B cell (primary cell): Measurements from ENCODE around the gene ANK2. TPM values are rescaled to one million over a fixed set of nuclear protein-coding genes. Genes with fewer than 3 reads are reported as not detected.

Experiments
- ATAC-seq: fragments of 200-7000 bp; cut with Tn5 transposase; one replicate; pipeline ENCODE4 v1.10.0; 2021; ENCODE audit warnings: low read depth, mild to moderate bottlenecking, moderate number of reproducible peaks, moderate library complexity
- CTCF ChIA-PET: fragments of 350-600 bp; sonication (Branson Sonifier 250); formaldehyde crosslinking; loops from one replicate; lab custom pipeline; 2021; ENCODE audit warnings: antibody characterized with exemption, inconsistent platforms; lab: Charles Lee
- POLR2A ChIA-PET: fragments of 350-600 bp; sonication (Branson Sonifier 250); formaldehyde crosslinking; loops from one replicate; lab custom pipeline; 2021; ENCODE audit warnings: antibody characterized with exemption; lab: Charles Lee
- DNase-seq: peaks from one replicate; pipeline ENCODE4 v3.0.0; 2013
- H2AFZ ChIP-seq: 2 replicates; pipeline ENCODE4 v1.6.1; 2012; ENCODE audit warnings: mild to moderate bottlenecking, low read depth, low read length; ENCODE audit not compliant: insufficient read depth, poor library complexity, severe bottlenecking
- H3K27ac ChIP-seq, 2 donors: 1 replicate in 1 of 2; 2 replicates in 1 of 2; pipeline ENCODE4 v1.5.1; 2012 to 2013; ENCODE audit warnings: low read length in 2 of 2, mild to moderate bottlenecking in 2 of 2, moderate library complexity in 1 of 2
- H3K27me3 ChIP-seq, 4 experiments: fragments of 200-600 bp in 1 of 4; sonication (generic) in 1 of 4; replicated peaks in 1 of 4; 1 replicate in 2 of 4; 2 replicates in 2 of 4; pipeline versions ENCODE4 v1.6.1 to v1.7.0; 2013 to 2016; ENCODE audit warnings: low read length in 3 of 4, mild to moderate bottlenecking in 2 of 4, mixed read lengths in 1 of 4, moderate library complexity in 1 of 4; ENCODE audit not compliant: insufficient read depth in 4 of 4, control insufficient read depth in 3 of 4; ENCODE audit errors: control extremely low read depth in 1 of 4
- H3K36me3 ChIP-seq, 2 experiments: replicated peaks in 1 of 2; 1 replicate in 1 of 2; 2 replicates in 1 of 2; pipeline versions ENCODE4 v1.6.1 to v1.7.1; 2013; ENCODE audit warnings: low read length in 1 of 2; ENCODE audit not compliant: insufficient read depth in 2 of 2, control insufficient read depth in 1 of 2; ENCODE audit errors: control extremely low read depth in 1 of 2, extremely low read depth in 1 of 2
- H3K4me1 ChIP-seq, 2 donors: fragments of 200-600 bp in 1 of 2; sonication (generic) in 1 of 2; 1 replicate in 1 of 2; 2 replicates in 1 of 2; pipeline versions ENCODE4 v1.5.1 to v1.6.1; 2013 to 2017; ENCODE audit warnings: low read length in 2 of 2; ENCODE audit not compliant: control insufficient read depth in 2 of 2, insufficient read depth in 2 of 2
- H3K4me2 ChIP-seq: replicated peaks from 2 replicates; pipeline ENCODE3; 2012; ENCODE audit warnings: mild to moderate bottlenecking, low read depth, low read length; ENCODE audit not compliant: poor library complexity, severe bottlenecking
- H3K4me3 ChIP-seq, 5 experiments: fragments of 200-600 bp in 1 of 5; sonication (generic) in 1 of 5; 1 replicate in 3 of 5; 2 replicates in 2 of 5; pipeline versions ENCODE4 v1.5.1 to v1.7.0; 2011 to 2016; ENCODE audit warnings: low read length in 4 of 5, mild to moderate bottlenecking in 4 of 5, low read depth in 2 of 5, control low read depth in 1 of 5, moderate library complexity in 1 of 5; ENCODE audit not compliant: insufficient read depth in 1 of 5; ENCODE audit errors: control extremely low read depth in 1 of 5, extremely low read depth in 1 of 5
- H3K79me2 ChIP-seq: fragments of 200-600 bp; sonication (generic); one replicate; pipeline ENCODE4 v1.6.0; 2016; ENCODE audit warnings: low read length; ENCODE audit not compliant: control insufficient read depth, insufficient read depth
- H3K9ac ChIP-seq: fragments of 200-600 bp; sonication (generic); 2 replicates; pipeline ENCODE4 v1.6.1; 2017; ENCODE audit warnings: mild to moderate bottlenecking, low read length, moderate library complexity
- H3K9me3 ChIP-seq, 3 donors: one replicate each; pipeline versions ENCODE4 v1.6.1 to v1.7.1; 2013; ENCODE audit warnings: low read length in 2 of 3; ENCODE audit not compliant: control insufficient read depth in 2 of 3, insufficient read depth in 1 of 3; ENCODE audit errors: control extremely low read depth in 1 of 3
- H4K20me1 ChIP-seq: 2 replicates; pipeline ENCODE4 v1.6.0; 2012; ENCODE audit warnings: mild to moderate bottlenecking, low read length; ENCODE audit not compliant: insufficient read depth, control insufficient read depth, poor library complexity, severe bottlenecking
- H3K27ac Mint-ChIP-seq: one replicate; pipeline ENCODE4 v1.8.0; 2021; ENCODE audit warnings: mixed read lengths
- H3K27me3 Mint-ChIP-seq: one replicate; pipeline ENCODE4 v1.8.0; 2021; ENCODE audit warnings: mixed read lengths
- H3K4me1 Mint-ChIP-seq: one replicate; pipeline ENCODE4 v1.8.0; 2021; ENCODE audit warnings: mixed read lengths
- H3K4me3 Mint-ChIP-seq: one replicate; pipeline ENCODE4 v1.8.0; 2021; ENCODE audit warnings: mixed read lengths
- H3K9me3 Mint-ChIP-seq: one replicate; pipeline ENCODE4 v1.8.0; 2022; ENCODE audit warnings: mixed read lengths; ENCODE audit not compliant: insufficient read depth
- CTCF ChIP-seq: fragments of 200-600 bp; IDR thresholded peaks from one replicate; pipeline ENCODE4 v1.8.0; 2022; ENCODE audit warnings: antibody characterized with exemption, mild to moderate bottlenecking
- EZH2 ChIP-seq: IDR thresholded peaks from 2 replicates; pipeline ENCODE4 v1.6.1; 2012; ENCODE audit warnings: borderline replicate concordance, low read depth, mild to moderate bottlenecking, moderate library complexity, low read length; ENCODE audit not compliant: insufficient read depth, poor library complexity, severe bottlenecking
- WGBS: methylation state at CpG from one replicate; pipeline ENCODE4 v1.1.5; 2013; ENCODE audit warnings: missing lambda C conversion rate; ENCODE audit not compliant: insufficient coverage; 5-methylcytosine and 5-hydroxymethylcytosine counted together
- intact Hi-C: fragments of 100-400 bp; cut with micrococcal nuclease; formaldehyde crosslinking; loops from one replicate; pipeline ENCODE4 v1.10.0; 2022
- polyA plus RNA-seq: library from polyadenylated mRNA; depleted of rRNA; stranded (reverse); fragments of >200 nt; gene quantifications from 2 replicates; pipeline ENCODE4 v1.2.3, GENCODE V29; 2012
- total RNA-seq, 2 donors: library from RNA; stranded (reverse); fragments of 120-200 nt in 1 of 2; gene quantifications; 1 replicate in 1 of 2; 2 replicates in 1 of 2; pipeline versions ENCODE4 v1.2.3 to v1.2.4, GENCODE V29; 2013 to 2022

ANK2 gene
- total and polyA plus RNA-seq, 2 donors (not counting 1 experiment from before 2014, with no cell fraction given), result 0.16 to 3.6 TPM

- DNase-seq (no peak), ATAC-seq (no peak)
- Mint-ChIP-seq H3K27me3 (no peaks in the 10 kb centered on the region), H3K4me1 (no peaks in the 10 kb centered on the region), H3K9me3 (no peaks in the 10 kb centered on the region), H3K27ac (no peak overlapping the region), H3K4me3 (no peak overlapping the region)
- no peak overlapping the region for H3K4me3 ChIP-seq
- intact Hi-C loops, result no loop called here
- WGBS, result 60% methylated on average over 1 of the region's 2 CpGs
- H3K79me2 ChIP-seq, result no peaks in the 10 kb centered on the region
- H2AFZ ChIP-seq, result no peak overlapping the region
- no peak overlapping the region for H3K9ac ChIP-seq
- CTCF ChIA-PET, result no interaction called here
- H4K20me1 ChIP-seq, result no peaks in the 10 kb centered on the region
- H3K27me3 ChIP-seq, result no peaks in the 10 kb centered on the region
- POLR2A ChIA-PET, result no interaction called here
- H3K4me2 ChIP-seq, result no peak overlapping the region
- no peak for TF ChIP-seq CTCF
- no peak for TF ChIP-seq EZH2
- no peaks in the 10 kb centered on the region for H3K9me3 ChIP-seq
- no peaks in the 10 kb centered on the region for H3K4me1 ChIP-seq
- H3K27ac ChIP-seq, result no peak overlapping the region
- H3K36me3 ChIP-seq, result no peaks in the 10 kb centered on the region
Measured at GRCh38 chr4:113008716-113009115, 40.7 kb upstream of the ANK2 start.

- H3K27me3 Mint-ChIP-seq, result no peaks in the 10 kb centered on the region
- no peak overlapping the region for H3K9ac ChIP-seq
- WGBS, result no CpG with 5 or more reads among the region's 2 CpGs
- H3K4me1 ChIP-seq, result no peaks in the 10 kb centered on the region
- no peaks in the 10 kb centered on the region for H3K9me3 Mint-ChIP-seq
- no peak overlapping the region for H3K4me2 ChIP-seq
- TF ChIP-seq CTCF (no peak), EZH2 (no peak)
- H3K27ac ChIP-seq, result no peak overlapping the region
- no peak overlapping the region for H3K4me3 Mint-ChIP-seq
- intact Hi-C loops, result no loop called here
- H3K9me3 ChIP-seq, result no peaks in the 10 kb centered on the region
- DNase-seq (no peak), ATAC-seq (no peak)
- no peaks in the 10 kb centered on the region for H3K79me2 ChIP-seq
- ChIA-PET POLR2A (no interaction called here), CTCF (no interaction called here)
- H3K4me3 ChIP-seq, result no peak overlapping the region
- H2AFZ ChIP-seq, result no peak overlapping the region
- no peaks in the 10 kb centered on the region for H3K27me3 ChIP-seq
- H3K4me1 Mint-ChIP-seq, result no peaks in the 10 kb centered on the region
- no peaks in the 10 kb centered on the region for H4K20me1 ChIP-seq
- H3K27ac Mint-ChIP-seq, result no peak overlapping the region
- no peaks in the 10 kb centered on the region for H3K36me3 ChIP-seq
Measured at GRCh38 chr4:113009461-113009860, 40.0 kb upstream of the ANK2 start.
